ENCODE data around the gene ATP6V0D1. TPM values are rescaled to one million over a fixed set of nuclear protein-coding genes. Genes with fewer than 3 reads are reported as not detected.

The ATP6V0D1 gene
- polyA plus RNA-seq, 3 donors, result 354 to 687 (median 631) TPM

GRCh38 chr16:67388591-67388990 lies 92.4 kb downstream of the ATP6V0D1 start:
- Histone ChIP-seq H3K4me1 (ENCODE audit: control insufficient read depth in 1 of 2, insufficient read depth in 2 of 2, low read length in 2 of 2) (peaks cover 45 to 46% of the 10 kb centered on the region in 2 donors), H3K9ac (ENCODE audit: insufficient read depth, low read length, poor library complexity, severe bottlenecking) (no peak overlapping the region), H3K4me3 (replicated peaks in 1 of 3; ENCODE audit: low read depth in 2 of 3, low read length in 3 of 3) (no peak overlapping the region), H3K27me3 (ENCODE audit: control insufficient read depth in 2 of 2, insufficient read depth in 2 of 2, low read length in 2 of 2) (peaks cover 0 to 12% of the 10 kb centered on the region in 2 donors), H3K9me3 (replicated peaks in 1 of 2; ENCODE audit: control insufficient read depth in 1 of 2, insufficient read depth in 1 of 2, low read length in 2 of 2) (no peaks in the 10 kb centered on the region), H3K36me3 (replicated peaks in 1 of 2; ENCODE audit: control insufficient read depth in 1 of 2, insufficient read depth in 2 of 2, low read length in 2 of 2) (no peaks in the 10 kb centered on the region), H4K20me1 (ENCODE audit: insufficient read depth, low read length) (peaks cover 46% of the 10 kb centered on the region), H2AFZ (ENCODE audit: insufficient read depth, low read depth, low read length, poor library complexity, severe bottlenecking) (no peak overlapping the region), H3K79me2 (ENCODE audit: insufficient read depth, low read length) (no peaks in the 10 kb centered on the region), H3K4me2 (replicated peaks; ENCODE audit: extremely low read depth, low read length, poor library complexity, severe bottlenecking) (no peak overlapping the region), H3K27ac (ENCODE audit: low read depth in 1 of 2, low read length in 2 of 2) (no peak overlapping the region)
- peaks cover 47% of the 10 kb centered on the region for H3K4me1 Mint-ChIP-seq
- no CpG with 5 or more reads among the region's 2 CpGs for WGBS (ENCODE audit: insufficient coverage)
- H3K27me3 Mint-ChIP-seq (ENCODE audit: low read depth in 3 of 3), result peaks cover 11 to 38% (median 25%) of the 10 kb centered on the region in 3 donors
- H3K4me3 Mint-ChIP-seq, result peak overlapping the region in 1 of 2 donors; percentile 59
- intact Hi-C loops (cut with micrococcal nuclease), result no loop called here
- DNase-seq, result no peak
- no peak for TF ChIP-seq CTCF (IDR thresholded peaks at IDR 0.05)
- peak overlapping the region in 2 of 7 donors; percentile 70 to 77 for H3K27ac Mint-ChIP-seq
- H3K9me3 Mint-ChIP-seq, result peaks cover 0 to 7% (median 0%) of the 10 kb centered on the region in 7 donors
- peaks cover 16 to 26% of the 10 kb centered on the region in 2 donors for H3K36me3 Mint-ChIP-seq

- Mint-ChIP-seq H3K27me3 (ENCODE audit: low read depth in 3 of 3) (peaks cover 11 to 34% (median 24%) of the 10 kb centered on the region in 3 donors), H3K4me3 (no peak overlapping the region), H3K9me3 (peaks cover 0 to 5% (median 0%) of the 10 kb centered on the region in 7 donors), H3K4me1 (peaks cover 44% of the 10 kb centered on the region), H3K36me3 (peaks cover 16 to 26% of the 10 kb centered on the region in 2 donors), H3K27ac (no peak overlapping the region)
- H2AFZ ChIP-seq (ENCODE audit: insufficient read depth, low read depth, low read length, poor library complexity, severe bottlenecking), result no peak overlapping the region
- H3K27ac ChIP-seq (ENCODE audit: low read depth in 1 of 2, low read length in 2 of 2), result no peak overlapping the region
- H3K36me3 ChIP-seq (replicated peaks in 1 of 2; ENCODE audit: control insufficient read depth in 1 of 2, insufficient read depth in 2 of 2, low read length in 2 of 2), result no peaks in the 10 kb centered on the region
- no peak for TF ChIP-seq CTCF (IDR thresholded peaks at IDR 0.05)
- H3K79me2 ChIP-seq (ENCODE audit: insufficient read depth, low read length), result no peaks in the 10 kb centered on the region
- H3K4me1 ChIP-seq (ENCODE audit: control insufficient read depth in 1 of 2, insufficient read depth in 2 of 2, low read length in 2 of 2), result peaks cover 41 to 42% of the 10 kb centered on the region in 2 donors
- H3K9ac ChIP-seq (ENCODE audit: insufficient read depth, low read length, poor library complexity, severe bottlenecking), result no peak overlapping the region
- no peaks in the 10 kb centered on the region for H3K9me3 ChIP-seq (replicated peaks in 1 of 2; ENCODE audit: control insufficient read depth in 1 of 2, insufficient read depth in 1 of 2, low read length in 2 of 2)
- no peak for DNase-seq
- 93% methylated on average over 3 of the region's 8 CpGs for whole genome bisulfite sequencing (ENCODE audit: insufficient coverage)
- H3K4me3 ChIP-seq (replicated peaks in 1 of 3; ENCODE audit: low read depth in 2 of 3, low read length in 3 of 3), result no peak overlapping the region
- H4K20me1 ChIP-seq (ENCODE audit: insufficient read depth, low read length), result peaks cover 46% of the 10 kb centered on the region
- intact Hi-C loops (cut with micrococcal nuclease), result no loop called here
- H3K4me2 ChIP-seq (replicated peaks; ENCODE audit: extremely low read depth, low read length, poor library complexity, severe bottlenecking), result no peak overlapping the region
- peaks cover 0 to 9% of the 10 kb centered on the region in 2 donors for H3K27me3 ChIP-seq (ENCODE audit: control insufficient read depth in 2 of 2, insufficient read depth in 2 of 2, low read length in 2 of 2)
Measured at GRCh38 chr16:67388191-67388590, 92.8 kb downstream of the ATP6V0D1 start.

Small RNA genes lying within 50 kb of the gene (small RNA-seq; reads per million reads assigned to genes)
- not detected for gene RNU1-123P (ENCODE audit: insufficient read length, low read depth)

Other genes starting within 250 kb of the ATP6V0D1 start
- 100 to 1,000 TPM in 1 of 3 donors, 1 to 10 TPM in 2; 5.1 to 152 (median 5.5) TPM for gene FHOD1, start 233.7 kb downstream of the ATP6V0D1 start, polyA plus RNA-seq
- 1 to 10 TPM in 1 of 3 donors, not detected in 2; 1.0 TPM for gene SLC9A5, start 232.2 kb downstream of the ATP6V0D1 start, polyA plus RNA-seq
- gene PLEKHG4, start 201.6 kb downstream of the ATP6V0D1 start, polyA plus RNA-seq, result 1 to 10 TPM in 2 of 3 donors, under 1 TPM in 1; 0.79 to 3.2 (median 3.0) TPM
- gene KCTD19, start 154.4 kb downstream of the ATP6V0D1 start, polyA plus RNA-seq, result not detected
- gene LRRC36, start 154.3 kb downstream of the ATP6V0D1 start, polyA plus RNA-seq, result 1 to 10 TPM in 2 of 3 donors, under 1 TPM in 1; 0.65 to 3.2 (median 1.8) TPM
- gene TPPP3, start 87.7 kb downstream of the ATP6V0D1 start, polyA plus RNA-seq, result 100 to 1,000 TPM in 1 of 3 donors, 10 to 100 TPM in 2; 63.1 to 123 (median 78.6) TPM
- gene ZDHHC1, start 64.7 kb downstream of the ATP6V0D1 start, polyA plus RNA-seq, result 10 to 100 TPM in 1 of 3 donors, 1 to 10 TPM in 2; 3.3 to 14.2 (median 6.0) TPM
- gene HSD11B2, start 50.0 kb downstream of the ATP6V0D1 start, polyA plus RNA-seq, result not detected
- under 1 TPM in 2 of 3 donors, not detected in 1; 0.32 to 0.54 TPM for gene AGRP, start 2.4 kb upstream of the ATP6V0D1 start, polyA plus RNA-seq
- gene RIPOR1, start 47.7 kb upstream of the ATP6V0D1 start, polyA plus RNA-seq, result 100 to 1,000 TPM in 1 of 3 donors, 10 to 100 TPM in 1, 1 to 10 TPM in 1; 8.6 to 115 (median 17.5) TPM
- gene CTCF, start 81.4 kb upstream of the ATP6V0D1 start, polyA plus RNA-seq, result 10 to 100 TPM in 2 of 3 donors, 1 to 10 TPM in 1; 8.4 to 29.9 (median 17.7) TPM
- gene CARMIL2, start 164.0 kb upstream of the ATP6V0D1 start, polyA plus RNA-seq, result 1 to 10 TPM in 1 of 3 donors, under 1 TPM in 1, not detected in 1; 0.30 to 1.5 TPM
- gene ACD, start 179.1 kb upstream of the ATP6V0D1 start, polyA plus RNA-seq, result 10 to 100 TPM; 11.8 to 26.0 (median 14.9) TPM
- gene PARD6A, start 179.8 kb upstream of the ATP6V0D1 start, polyA plus RNA-seq, result 1 to 10 TPM; 2.7 to 6.9 (median 6.1) TPM
- gene ENKD1, start 185.6 kb upstream of the ATP6V0D1 start, polyA plus RNA-seq, result 1 to 10 TPM in 2 of 3 donors, under 1 TPM in 1; 0.92 to 6.2 (median 3.2) TPM
- gene C16orf86, start 185.7 kb upstream of the ATP6V0D1 start, polyA plus RNA-seq, result 10 to 100 TPM in 1 of 3 donors, 1 to 10 TPM in 2; 4.1 to 11.3 (median 4.6) TPM
- gene GFOD2, start 238.2 kb upstream of the ATP6V0D1 start, polyA plus RNA-seq, result 1 to 10 TPM; 3.7 to 9.4 (median 3.8) TPM